Measurements from ENCODE around the gene PEF1.

- TF ChIP-seq CTCF (IDR thresholded peaks at IDR 0.05; ENCODE audit: poor library complexity) (no peak), EZH2 (IDR thresholded peaks at IDR 0.05; ENCODE audit: borderline replicate concordance) (no peak)
These were observed 9.2 kb upstream of the PEF1 start for GRCh38 chr1:31653717-31654473.
